Naive B cell (primary cell): Measurements from ENCODE around the gene SMIM21. TPM values are rescaled to one million over a fixed set of nuclear protein-coding genes. Genes with fewer than 3 reads are reported as not detected.

Experiments
- ATAC-seq, 2 donors: fragments of 150-1000 bp; cut with Tn5 transposase; 2 replicates each; pipeline ENCODE4 v1.10.0; 2021; ENCODE audit warnings: low read depth in 2 of 2, mild to moderate bottlenecking in 2 of 2, moderate library complexity in 2 of 2
- DNase-seq: peaks from one replicate; pipeline ENCODE4 v3.0.0; 2022
- H3K27ac Mint-ChIP-seq, 6 donors: one replicate each; pipeline ENCODE4 v1.8.0; 2020 to 2022; ENCODE audit warnings: mild to moderate bottlenecking in 6 of 6, mixed read lengths in 6 of 6, moderate library complexity in 5 of 6, inconsistent platforms in 2 of 6
- H3K27me3 Mint-ChIP-seq, 3 donors: one replicate each; pipeline ENCODE4 v1.8.0; 2021 to 2022; ENCODE audit warnings: mixed read lengths in 3 of 3, mild to moderate bottlenecking in 1 of 3
- H3K36me3 Mint-ChIP-seq, 2 donors: one replicate each; pipeline ENCODE4 v1.8.0; 2020 to 2022; ENCODE audit warnings: mixed read lengths in 2 of 2, inconsistent platforms in 1 of 2, mild to moderate bottlenecking in 1 of 2
- H3K4me1 Mint-ChIP-seq, 3 donors: one replicate each; pipeline ENCODE4 v1.8.0; 2020 to 2022; ENCODE audit warnings: mixed read lengths in 3 of 3, inconsistent platforms in 1 of 3, mild to moderate bottlenecking in 1 of 3, moderate library complexity in 1 of 3
- H3K4me3 Mint-ChIP-seq, 8 donors: one replicate each; pipeline ENCODE4 v1.8.0; 2020 to 2022; ENCODE audit warnings: mild to moderate bottlenecking in 8 of 8, mixed read lengths in 8 of 8, moderate library complexity in 8 of 8, inconsistent platforms in 2 of 8
- H3K9me3 Mint-ChIP-seq, 7 donors: one replicate each; pipeline ENCODE4 v1.8.0; 2020 to 2022; ENCODE audit warnings: mixed read lengths in 7 of 7, mild to moderate bottlenecking in 5 of 7, inconsistent platforms in 2 of 7, moderate library complexity in 1 of 7
- polyA plus RNA-seq, 6 donors: library from polyadenylated mRNA; unstranded; fragments of 300-500 nt; fragmentation: Illumina TruSeq; gene quantifications; one replicate each; pipeline ENCODE4 v1.2.3, GENCODE V29; 2021; ENCODE audit warnings: low read depth in 6 of 6

SMIM21 gene
- polyA plus RNA-seq, result not detected

GRCh38 chr18:75427603-75428002 lies at the start of gene SMIM21:
SMIM21 (minus strand) TSS chr18:75427703; CDS start chr18:75427563, 140 bp downstream.
- Mint-ChIP-seq H3K4me1 (no peaks in the 10 kb centered on the region), H3K27me3 (peaks cover 0 to 18% (median 5%) of the 10 kb centered on the region in 3 donors), H3K27ac (peak within 1 kb of the TSS in 1 of 6 donors; percentile 4), H3K9me3 (peaks cover 0 to 5% (median 0%) of the 10 kb centered on the region in 7 donors), H3K36me3 (no peaks in the 10 kb centered on the region), H3K4me3 (no peak within 1 kb of the TSS)
- no peak for ATAC-seq
- DNase-seq, result no peak

DNA sequence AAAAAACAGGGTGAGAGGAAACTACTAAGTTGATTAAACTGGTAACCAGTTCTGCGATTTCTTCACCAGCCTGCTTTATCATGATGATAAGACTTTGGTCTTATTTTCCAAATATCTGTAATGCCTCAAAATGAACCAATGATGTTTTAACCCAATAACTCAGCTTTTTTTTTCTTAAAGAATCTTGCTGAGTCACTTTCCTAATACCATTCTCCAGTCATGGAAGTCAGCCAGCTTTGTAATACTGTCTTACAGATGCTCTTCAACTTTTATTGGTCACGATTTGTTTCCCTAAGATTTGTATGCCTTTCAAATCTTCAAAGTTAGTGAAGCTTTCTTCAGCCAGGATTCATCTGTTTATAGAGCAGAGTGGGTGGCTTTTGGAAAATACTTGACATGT lies 47.7 kb upstream of the SMIM21 start:
- Mint-ChIP-seq H3K9me3 (peaks cover 0 to under 1% (median 0%) of the 10 kb centered on the region in 7 donors), H3K36me3 (no peaks in the 10 kb centered on the region), H3K27me3 (peaks cover 2 to 27% (median 6%) of the 10 kb centered on the region in 3 donors), H3K4me1 (no peaks in the 10 kb centered on the region), H3K27ac (no peak overlapping the region), H3K4me3 (no peak overlapping the region)
- DNase-seq (no peak), ATAC-seq (no peak)

GRCh38 chr18:75474332-75474731 lies 46.8 kb upstream of the SMIM21 start:
- peaks cover 7 to 34% (median 10%) of the 10 kb centered on the region in 3 donors for H3K27me3 Mint-ChIP-seq
- ATAC-seq (no peak), DNase-seq (no peak)
- no peaks in the 10 kb centered on the region for H3K36me3 Mint-ChIP-seq
- H3K4me3 Mint-ChIP-seq, result no peak overlapping the region
- H3K9me3 Mint-ChIP-seq, result no peaks in the 10 kb centered on the region
- H3K4me1 Mint-ChIP-seq, result no peaks in the 10 kb centered on the region
- no peak overlapping the region for H3K27ac Mint-ChIP-seq

DNA sequence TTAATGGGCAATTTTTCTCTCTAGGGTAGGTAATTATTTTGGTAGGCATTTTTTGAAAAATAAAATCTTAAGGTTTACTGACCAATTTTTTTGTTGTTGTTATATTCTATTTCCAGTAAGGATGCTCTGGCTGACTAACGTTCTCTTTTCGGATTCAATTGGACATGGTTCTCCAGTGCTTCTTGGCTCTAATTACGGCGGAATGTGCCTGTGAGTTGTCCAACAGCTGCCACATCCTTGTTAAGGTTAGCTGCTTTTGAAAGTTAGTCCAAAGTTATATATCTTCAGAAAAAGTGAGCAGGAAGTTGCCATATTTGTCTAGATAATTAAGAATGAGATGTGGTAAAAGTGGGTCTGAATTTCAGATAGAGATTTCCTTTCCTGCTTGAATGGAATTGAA lies 45.8 kb upstream of the SMIM21 start:
- Mint-ChIP-seq H3K36me3 (no peaks in the 10 kb centered on the region), H3K4me3 (no peak overlapping the region)

GRCh38 chr18:75472906-75473305 lies 45.4 kb upstream of the SMIM21 start:
- DNase-seq (no peak), ATAC-seq (no peak)
- H3K36me3 Mint-ChIP-seq, result no peaks in the 10 kb centered on the region
- no peaks in the 10 kb centered on the region for H3K4me1 Mint-ChIP-seq
- peaks cover 10 to 34% (median 10%) of the 10 kb centered on the region in 3 donors for H3K27me3 Mint-ChIP-seq
- no peak overlapping the region for H3K4me3 Mint-ChIP-seq
- H3K27ac Mint-ChIP-seq, result no peak overlapping the region
- H3K9me3 Mint-ChIP-seq, result no peaks in the 10 kb centered on the region

More for the DNA sequence above, 45.8 kb upstream of the SMIM21 start:
- peaks cover 10 to 34% (median 10%) of the 10 kb centered on the region in 3 donors for H3K27me3 Mint-ChIP-seq
- H3K4me1 Mint-ChIP-seq, result no peaks in the 10 kb centered on the region
- H3K27ac Mint-ChIP-seq, result no peak overlapping the region
- no peaks in the 10 kb centered on the region for H3K9me3 Mint-ChIP-seq
- ATAC-seq, result no peak
- no peak for DNase-seq

DNA sequence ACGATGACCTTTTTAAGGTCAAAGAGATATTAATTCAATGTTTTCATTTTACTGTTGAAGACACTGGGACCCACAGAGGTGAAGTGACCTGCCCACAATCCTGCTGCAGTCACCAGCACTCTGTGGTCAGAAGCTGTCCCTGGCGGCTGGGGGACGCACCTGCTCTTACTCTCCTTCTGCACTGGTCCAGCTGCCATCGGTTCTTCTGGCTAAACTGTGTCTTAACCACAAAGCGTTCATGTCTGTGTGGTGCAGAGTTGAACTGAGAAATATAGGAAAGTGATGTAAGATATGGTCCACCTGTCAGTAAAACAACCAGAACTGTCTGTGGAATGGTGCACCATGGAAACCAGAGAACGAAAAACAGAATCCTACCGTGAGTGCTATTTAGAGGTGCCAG lies 44.9 kb upstream of the SMIM21 start:
- peak overlapping the region in 1 of 6 donors; percentile 70 for H3K27ac Mint-ChIP-seq

DNA sequence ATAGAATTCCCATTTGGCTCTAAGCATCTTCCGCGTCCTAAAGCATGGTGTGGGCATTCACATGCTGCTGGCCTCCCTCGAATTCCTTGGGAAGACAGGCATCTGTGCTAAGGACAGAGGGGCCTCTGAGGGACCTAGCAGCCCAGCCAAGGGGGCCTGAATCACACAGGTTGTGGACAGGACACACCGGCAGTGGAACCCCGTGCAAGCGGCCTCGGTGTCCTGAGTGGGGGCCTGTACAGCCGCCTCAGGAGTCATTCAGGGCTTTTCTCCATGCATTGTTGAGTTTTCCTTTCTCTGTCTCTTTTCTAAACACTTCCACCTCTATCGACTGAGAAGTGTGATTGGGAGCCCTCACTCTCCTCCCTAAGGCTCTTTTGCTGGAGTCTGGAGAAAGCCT lies 44.3 kb upstream of the SMIM21 start:
- DNase-seq (no peak), ATAC-seq (no peak)
- Mint-ChIP-seq H3K4me3 (no peak overlapping the region), H3K36me3 (no peaks in the 10 kb centered on the region), H3K4me1 (no peaks in the 10 kb centered on the region), H3K27me3 (peaks cover 10 to 30% (median 10%) of the 10 kb centered on the region in 3 donors), H3K27ac (no peak overlapping the region), H3K9me3 (no peaks in the 10 kb centered on the region)

More for the DNA sequence above, 44.9 kb upstream of the SMIM21 start:
- Mint-ChIP-seq H3K9me3 (no peaks in the 10 kb centered on the region), H3K4me3 (no peak overlapping the region), H3K36me3 (no peaks in the 10 kb centered on the region), H3K27me3 (peaks cover 10 to 33% (median 10%) of the 10 kb centered on the region in 3 donors), H3K4me1 (no peaks in the 10 kb centered on the region)
- DNase-seq (no peak), ATAC-seq (no peak)

GRCh38 chr18:75467851-75468250 lies 40.3 kb upstream of the SMIM21 start:
- H3K4me1 Mint-ChIP-seq, result no peaks in the 10 kb centered on the region
- H3K4me3 Mint-ChIP-seq, result no peak overlapping the region
- peaks cover 0 to 2% (median 0%) of the 10 kb centered on the region in 7 donors for H3K9me3 Mint-ChIP-seq
- no peak overlapping the region for H3K27ac Mint-ChIP-seq
- H3K36me3 Mint-ChIP-seq, result no peaks in the 10 kb centered on the region
- ATAC-seq, result no peak
- DNase-seq, result no peak
- H3K27me3 Mint-ChIP-seq, result peaks cover 10 to 36% (median 16%) of the 10 kb centered on the region in 3 donors

DNA sequence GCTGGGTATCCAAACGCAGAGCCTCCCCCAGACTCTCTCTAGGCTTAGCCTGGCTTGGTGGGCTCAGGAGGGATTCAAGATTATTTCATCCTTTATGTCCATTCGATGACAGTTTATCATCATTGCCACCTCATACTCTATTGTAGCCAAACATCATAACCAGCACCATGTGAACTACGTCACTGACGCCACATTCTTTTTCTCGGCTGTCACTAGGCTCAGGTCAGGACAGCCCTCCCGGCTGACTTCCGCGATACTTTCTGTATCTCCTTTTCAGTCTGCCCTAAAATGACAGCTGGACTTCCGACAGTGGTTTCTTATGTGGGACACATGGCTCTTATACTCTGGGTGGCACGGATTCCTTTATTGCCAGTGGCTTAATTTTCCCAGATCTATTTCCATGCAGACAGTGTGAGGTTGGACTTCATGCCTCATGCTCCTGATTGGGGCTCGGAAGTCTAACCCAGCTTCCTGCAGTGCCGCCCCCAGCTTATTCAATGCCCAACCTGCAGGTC lies 39.8 kb upstream of the SMIM21 start:
- Mint-ChIP-seq H3K36me3 (no peaks in the 10 kb centered on the region), H3K4me1 (no peaks in the 10 kb centered on the region), H3K27me3 (peaks cover 10 to 31% (median 17%) of the 10 kb centered on the region in 3 donors), H3K4me3 (peak overlapping the region in 1 of 8 donors; percentile 37), H3K27ac (no peak overlapping the region), H3K9me3 (peaks cover 0 to 2% (median 0%) of the 10 kb centered on the region in 7 donors)
- ATAC-seq (no peak), DNase-seq (no peak)

DNA sequence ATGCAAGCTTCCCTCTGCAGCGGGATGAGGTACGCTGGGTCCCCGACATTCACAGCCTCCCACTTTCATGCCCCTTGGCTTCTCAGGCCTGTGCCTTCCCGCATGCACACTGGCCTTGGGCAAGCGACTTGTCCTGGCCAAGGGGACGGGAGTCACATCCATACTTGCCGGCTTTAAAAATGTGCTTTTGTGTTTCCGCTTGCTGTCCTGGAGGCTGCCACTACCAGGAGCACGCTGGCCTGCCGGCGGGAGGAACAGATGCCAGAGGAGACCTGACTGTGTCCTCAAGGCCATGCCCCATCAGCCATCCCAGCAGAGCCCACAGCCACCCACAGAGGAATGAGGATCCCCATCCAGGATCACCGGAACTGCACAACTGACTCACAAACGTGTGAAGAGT lies 36.9 kb upstream of the SMIM21 start:
- ATAC-seq (no peak), DNase-seq (no peak)
- Mint-ChIP-seq H3K27ac (no peak overlapping the region), H3K27me3 (peaks cover 8 to 32% (median 19%) of the 10 kb centered on the region in 3 donors), H3K4me3 (no peak overlapping the region), H3K4me1 (no peaks in the 10 kb centered on the region), H3K9me3 (peaks cover 4 to 9% (median 6%) of the 10 kb centered on the region in 7 donors), H3K36me3 (no peaks in the 10 kb centered on the region)

GRCh38 chr18:75462178-75462832 lies 34.8 kb upstream of the SMIM21 start:
- DNase-seq, result no peak
- Mint-ChIP-seq H3K36me3 (peaks cover 8 to 10% of the 10 kb centered on the region in 2 donors), H3K4me3 (no peak overlapping the region), H3K27me3 (peaks cover 25 to 46% (median 33%) of the 10 kb centered on the region in 3 donors), H3K9me3 (peaks cover 10 to 28% (median 20%) of the 10 kb centered on the region in 7 donors), H3K4me1 (no peaks in the 10 kb centered on the region), H3K27ac (no peak overlapping the region)
- no peak for ATAC-seq

DNA sequence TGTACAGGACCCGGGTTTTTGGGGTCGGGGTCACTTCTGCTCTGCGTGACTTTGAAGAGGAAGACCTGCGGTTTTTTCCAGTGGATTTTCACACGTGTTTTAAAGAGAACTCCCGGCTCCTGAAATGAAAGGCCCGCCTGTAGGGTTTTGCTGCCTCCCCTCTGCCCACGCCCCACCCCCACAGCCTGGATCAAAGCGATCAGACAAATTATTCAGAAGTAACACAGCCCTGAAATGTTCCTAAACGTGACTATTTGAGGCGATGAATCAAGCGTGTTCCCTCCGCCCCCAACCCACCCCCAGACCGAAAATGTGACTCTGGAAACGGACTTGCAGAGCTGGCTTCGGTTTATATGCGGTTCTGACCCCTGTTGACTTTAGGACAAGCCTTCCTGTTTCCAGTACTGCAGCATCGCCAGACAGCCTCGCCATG lies 28.7 kb upstream of the SMIM21 start:
- peaks cover 55 to 57% (median 57%) of the 10 kb centered on the region in 3 donors for H3K27me3 Mint-ChIP-seq

GRCh38 chr18:75455249-75456198 lies 28.0 kb upstream of the SMIM21 start:
- H3K4me1 Mint-ChIP-seq, result peaks cover 0 to 10% (median 0%) of the 10 kb centered on the region in 3 donors

More for the DNA sequence above, 28.7 kb upstream of the SMIM21 start:
- DNase-seq (no peak), ATAC-seq (no peak)
- Mint-ChIP-seq H3K4me1 (peaks cover 0 to 10% (median 0%) of the 10 kb centered on the region in 3 donors), H3K4me3 (peak overlapping the region in 2 of 8 donors; percentile 34 to 41), H3K36me3 (peaks cover 10 to 15% of the 10 kb centered on the region in 2 donors), H3K9me3 (peaks cover 10 to 37% (median 21%) of the 10 kb centered on the region in 7 donors), H3K27ac (no peak overlapping the region)

More at GRCh38 chr18:75455249-75456198, 28.0 kb upstream of the SMIM21 start:
- Mint-ChIP-seq H3K27ac (no peak overlapping the region), H3K9me3 (peaks cover 10 to 37% (median 21%) of the 10 kb centered on the region in 7 donors), H3K27me3 (peaks cover 55 to 58% (median 57%) of the 10 kb centered on the region in 3 donors), H3K36me3 (peaks cover 10 to 15% of the 10 kb centered on the region in 2 donors), H3K4me3 (peak overlapping the region in 2 of 8 donors; percentile 63 to 76)
- DNase-seq (no peak), ATAC-seq (no peak)
